Measurements from ENCODE around the gene CLK2.

- TF ChIP-seq, protein P1, sequence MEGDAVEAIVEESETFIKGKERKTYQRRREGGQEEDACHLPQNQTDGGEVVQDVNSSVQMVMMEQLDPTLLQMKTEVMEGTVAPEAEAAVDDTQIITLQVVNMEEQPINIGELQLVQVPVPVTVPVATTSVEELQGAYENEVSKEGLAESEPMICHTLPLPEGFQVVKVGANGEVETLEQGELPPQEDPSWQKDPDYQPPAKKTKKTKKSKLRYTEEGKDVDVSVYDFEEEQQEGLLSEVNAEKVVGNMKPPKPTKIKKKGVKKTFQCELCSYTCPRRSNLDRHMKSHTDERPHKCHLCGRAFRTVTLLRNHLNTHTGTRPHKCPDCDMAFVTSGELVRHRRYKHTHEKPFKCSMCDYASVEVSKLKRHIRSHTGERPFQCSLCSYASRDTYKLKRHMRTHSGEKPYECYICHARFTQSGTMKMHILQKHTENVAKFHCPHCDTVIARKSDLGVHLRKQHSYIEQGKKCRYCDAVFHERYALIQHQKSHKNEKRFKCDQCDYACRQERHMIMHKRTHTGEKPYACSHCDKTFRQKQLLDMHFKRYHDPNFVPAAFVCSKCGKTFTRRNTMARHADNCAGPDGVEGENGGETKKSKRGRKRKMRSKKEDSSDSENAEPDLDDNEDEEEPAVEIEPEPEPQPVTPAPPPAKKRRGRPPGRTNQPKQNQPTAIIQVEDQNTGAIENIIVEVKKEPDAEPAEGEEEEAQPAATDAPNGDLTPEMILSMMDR (IDR thresholded peaks at IDR 0.05) = no peak
- TF ChIP-seq EZH2 (IDR thresholded peaks at IDR 0.05) (no peak), EZH2phosphoT487 (IDR thresholded peaks at IDR 0.05) (no peak)
Observed at GRCh38 chr1:155313261-155313660, 40.0 kb upstream of the CLK2 start.

All from neural progenitor cell (in vitro differentiated cells).